ENCODE measurements around the gene DLG2. TPM values are rescaled to one million over a fixed set of nuclear protein-coding genes. Genes with fewer than 3 reads are reported as not detected.
A peak's percentile ranks its signal among the peaks of the same experiment; 100 is the strongest.

The DLG2 gene
- total RNA-seq, 4 donors from 2014 or later, result 2.9 to 30.2 (median 22.6) TPM

- intact Hi-C loops (cut with DNase I; ENCODE audit: low total_unique reads), result no loop called here
- DNase-seq, result peak in 1 of 2 donors; percentile 19
- Histone ChIP-seq H3K36me3 (no peaks in the 10 kb centered on the region), H3K27ac (no peak overlapping the region), H3K9me3 (no peaks in the 10 kb centered on the region), H3K4me3 (peak overlapping the region; percentile 37 to 38), H3K4me1 (no peaks in the 10 kb centered on the region), H3K27me3 (no peaks in the 10 kb centered on the region)
- TF ChIP-seq POLR2A (IDR thresholded peaks at IDR 0.05), result no peak
- TF ChIP-seq, protein P1, sequence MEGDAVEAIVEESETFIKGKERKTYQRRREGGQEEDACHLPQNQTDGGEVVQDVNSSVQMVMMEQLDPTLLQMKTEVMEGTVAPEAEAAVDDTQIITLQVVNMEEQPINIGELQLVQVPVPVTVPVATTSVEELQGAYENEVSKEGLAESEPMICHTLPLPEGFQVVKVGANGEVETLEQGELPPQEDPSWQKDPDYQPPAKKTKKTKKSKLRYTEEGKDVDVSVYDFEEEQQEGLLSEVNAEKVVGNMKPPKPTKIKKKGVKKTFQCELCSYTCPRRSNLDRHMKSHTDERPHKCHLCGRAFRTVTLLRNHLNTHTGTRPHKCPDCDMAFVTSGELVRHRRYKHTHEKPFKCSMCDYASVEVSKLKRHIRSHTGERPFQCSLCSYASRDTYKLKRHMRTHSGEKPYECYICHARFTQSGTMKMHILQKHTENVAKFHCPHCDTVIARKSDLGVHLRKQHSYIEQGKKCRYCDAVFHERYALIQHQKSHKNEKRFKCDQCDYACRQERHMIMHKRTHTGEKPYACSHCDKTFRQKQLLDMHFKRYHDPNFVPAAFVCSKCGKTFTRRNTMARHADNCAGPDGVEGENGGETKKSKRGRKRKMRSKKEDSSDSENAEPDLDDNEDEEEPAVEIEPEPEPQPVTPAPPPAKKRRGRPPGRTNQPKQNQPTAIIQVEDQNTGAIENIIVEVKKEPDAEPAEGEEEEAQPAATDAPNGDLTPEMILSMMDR (IDR thresholded peaks at IDR 0.05), result no peak
These were observed 906.3 kb downstream of the DLG2 start for GRCh38 chr11:84720706-84721402.

DNA sequence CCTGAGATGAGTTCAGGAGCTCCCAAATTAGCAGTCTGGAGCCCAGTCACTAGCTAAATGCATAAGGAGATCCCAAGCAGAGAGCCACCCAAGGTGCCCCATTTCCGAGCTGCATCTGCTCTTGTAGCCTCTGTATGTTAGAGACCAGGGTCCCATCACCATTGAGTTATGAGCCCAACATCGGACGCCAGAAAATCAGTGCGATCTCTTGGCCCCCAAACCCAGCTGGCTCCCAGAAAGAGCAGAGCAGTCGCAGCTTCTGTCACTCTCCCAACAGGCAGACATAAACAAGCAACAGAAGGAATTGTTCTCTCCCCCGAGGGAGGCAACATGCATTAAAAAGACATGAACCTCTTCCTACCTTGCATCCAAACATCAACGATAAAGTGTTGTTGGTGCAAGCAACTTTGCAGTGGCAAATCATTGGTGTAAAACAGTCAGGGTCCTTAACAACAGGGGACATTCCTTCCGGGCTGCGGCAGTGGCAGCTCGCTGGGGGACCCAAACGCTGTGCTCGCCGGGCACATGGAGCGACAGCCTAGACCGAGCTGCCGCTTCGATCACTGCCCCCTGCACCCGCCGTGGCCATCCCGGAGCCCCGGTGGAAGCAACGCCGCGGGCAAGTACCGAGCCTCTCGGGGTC lies 907.1 kb downstream of the DLG2 start:
- Histone ChIP-seq H3K9me3 (no peaks in the 10 kb centered on the region), H3K27me3 (no peaks in the 10 kb centered on the region), H3K27ac (no peak overlapping the region), H3K4me1 (no peaks in the 10 kb centered on the region), H3K4me3 (peak overlapping the region; percentile 37 to 38), H3K36me3 (no peaks in the 10 kb centered on the region)
- TF ChIP-seq, protein P1 (IDR thresholded peaks at IDR 0.05), result no peak
- no peak for TF ChIP-seq POLR2A (IDR thresholded peaks at IDR 0.05)
- intact Hi-C loops (cut with DNase I; ENCODE audit: low total_unique reads), result no loop called here
- DNase-seq, result no peak

DNA sequence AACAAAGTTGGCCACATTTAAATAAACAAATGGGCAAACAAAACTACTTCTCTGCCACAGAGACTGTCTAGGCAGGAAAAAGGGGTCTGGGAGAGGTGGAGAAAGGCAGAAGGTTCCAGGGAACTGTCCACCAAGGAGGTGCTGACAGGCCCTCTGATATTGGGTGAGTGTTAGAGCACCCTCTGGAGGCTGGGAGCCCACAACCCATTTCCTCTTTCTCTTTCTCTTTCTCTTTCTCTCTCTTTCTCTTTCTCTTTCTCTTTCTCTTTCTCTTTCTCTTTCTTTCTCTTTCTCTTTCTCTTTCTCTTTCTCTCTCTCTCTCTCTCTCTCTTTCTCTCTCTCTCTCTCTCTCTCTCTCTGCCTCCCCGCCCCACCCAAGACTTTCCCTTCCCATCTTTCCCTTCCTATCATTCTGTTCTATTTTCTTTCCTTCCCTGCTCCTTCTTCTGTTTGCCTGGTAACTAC lies 912.8 kb downstream of the DLG2 start:
- Histone ChIP-seq H3K4me1 (no peaks in the 10 kb centered on the region), H3K27me3 (no peaks in the 10 kb centered on the region), H3K9me3 (no peaks in the 10 kb centered on the region), H3K4me3 (no peak overlapping the region), H3K27ac (no peak overlapping the region), H3K36me3 (no peaks in the 10 kb centered on the region)
- TF ChIP-seq, protein P1 (IDR thresholded peaks at IDR 0.05), result no peak
- TF ChIP-seq POLR2A (IDR thresholded peaks at IDR 0.05), result no peak
- DNase-seq, result no peak
- intact Hi-C loops (cut with DNase I; ENCODE audit: low total_unique reads), result no loop called here

- Histone ChIP-seq H3K36me3 (no peaks in the 10 kb centered on the region), H3K4me1 (no peaks in the 10 kb centered on the region), H3K4me3 (no peak overlapping the region), H3K9me3 (no peaks in the 10 kb centered on the region), H3K27me3 (no peaks in the 10 kb centered on the region), H3K27ac (no peak overlapping the region)
- no peak for TF ChIP-seq POLR2A (IDR thresholded peaks at IDR 0.05)
- TF ChIP-seq, protein P1 (IDR thresholded peaks at IDR 0.05), result no peak
- DNase-seq, result no peak
- intact Hi-C loops (cut with DNase I; ENCODE audit: low total_unique reads), result no loop called here
These were observed 935.3 kb downstream of the DLG2 start for GRCh38 chr11:84691830-84692229.

- no peaks in the 10 kb centered on the region for H3K27me3 ChIP-seq
- H3K4me3 ChIP-seq, result no peak overlapping the region
- intact Hi-C loops (cut with DNase I; ENCODE audit: low total_unique reads), result no loop called here
- DNase-seq, result no peak
- H3K9me3 ChIP-seq, result no peaks in the 10 kb centered on the region
- H3K36me3 ChIP-seq, result no peaks in the 10 kb centered on the region
- H3K27ac ChIP-seq, result no peak overlapping the region
- no peaks in the 10 kb centered on the region for H3K4me1 ChIP-seq
- no peak for TF ChIP-seq POLR2A (IDR thresholded peaks at IDR 0.05)
- TF ChIP-seq, protein P1 (IDR thresholded peaks at IDR 0.05), result no peak
These were observed 939.7 kb downstream of the DLG2 start for GRCh38 chr11:84687433-84687832.

All from uterus (tissue), 4 donors.